Lower leg skin (tissue), 3 donors: ENCODE results near the gene FBXL3.

ENCODE experiments used
- CTCF ChIP-seq, 3 donors: fragments of 450-650 bp; IDR thresholded peaks; one replicate each; pipeline ENCODE4 v1.5.1; 2016; ENCODE audit warnings: antibody characterized with exemption in 3 of 3, mild to moderate bottlenecking in 3 of 3, moderate library complexity in 2 of 3
- POLR2A ChIP-seq, 2 donors: fragments of 450-650 bp; IDR thresholded peaks; one replicate each; pipeline ENCODE4 v1.6.1; 2016 to 2017; ENCODE audit warnings: antibody characterized with exemption in 2 of 2, mild to moderate bottlenecking in 1 of 2, moderate library complexity in 1 of 2

DNA sequence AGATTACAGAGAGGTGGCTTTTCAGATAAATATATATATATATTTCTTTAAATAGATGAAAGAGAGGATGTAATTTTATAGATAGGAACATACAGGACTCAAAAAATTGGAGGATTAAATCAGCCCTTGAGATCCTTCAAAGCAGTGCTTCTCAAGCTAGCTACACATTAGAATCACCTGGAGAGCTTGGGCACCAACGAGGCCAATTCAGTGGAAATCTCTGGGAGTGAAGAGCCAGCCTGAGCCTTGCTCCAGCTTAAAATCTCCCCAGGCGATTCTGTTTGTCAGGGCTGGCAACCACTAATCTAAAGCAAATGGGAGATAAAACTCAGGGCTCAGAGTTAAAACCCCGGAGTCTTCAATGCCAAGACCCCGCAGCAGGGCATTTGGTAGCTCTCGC is 50.0 kb downstream of the FBXL3 start:
- TF ChIP-seq CTCF (IDR thresholded peaks at IDR 0.05) (no peak), POLR2A (IDR thresholded peaks at IDR 0.05) (no peak)
